GM21529 (cell line): ENCODE measurements around the gene HNRNPAB.
A peak's percentile ranks its signal among the peaks of the same experiment; 100 is the strongest.
"Not testable (repeated sequence)": the region's sequence is repeated elsewhere in the genome, so short reads cannot be mapped to it uniquely, and the experiment has no call there.

Experiments used
- ATAC-seq: cut with Tn5 transposase; IDR thresholded peaks from one replicate; pipeline ENCODE4 v1.9.1; 2021; ENCODE audit not compliant: unreplicated experiment

Gene HNRNPAB

GRCh38 chr5:178196281-178196812, 8.0 kb upstream of the HNRNPAB start:
- no peak for ATAC-seq

- no peak for ATAC-seq
These were observed 7.3 kb upstream of the HNRNPAB start for GRCh38 chr5:178196986-178197385.

GRCh38 chr5:178198151-178198550, 6.2 kb upstream of the HNRNPAB start:
- not testable (repeated sequence) for ATAC-seq

- ATAC-seq: no peak
These were observed 5.6 kb upstream of the HNRNPAB start for GRCh38 chr5:178198706-178199105.

GRCh38 chr5:178199581-178200434, 4.5 kb upstream of the HNRNPAB start:
- ATAC-seq: no peak

- no peak for ATAC-seq
These were observed 3.0 kb upstream of the HNRNPAB start for GRCh38 chr5:178201221-178201926.

GRCh38 chr5:178201927-178202235, 2.5 kb upstream of the HNRNPAB start:
- no peak for ATAC-seq

- ATAC-seq: no peak
These were observed 1.8 kb upstream of the HNRNPAB start for GRCh38 chr5:178202541-178202940.

GRCh38 chr5:178203670-178204181, 607 bp upstream of the HNRNPAB start:
- ATAC-seq: no peak

GRCh38 chr5:178204935-178205748, 809 bp downstream of the HNRNPAB start:
- peak; percentile 64 for ATAC-seq

- ATAC-seq: no peak
These were observed 1.4 kb downstream of the HNRNPAB start for GRCh38 chr5:178205749-178206047.

GRCh38 chr5:178206166-178207101, 2.1 kb downstream of the HNRNPAB start:
- no peak for ATAC-seq

GRCh38 chr5:178207183-178207916, 3.0 kb downstream of the HNRNPAB start:
- ATAC-seq: no peak

GRCh38 chr5:178207917-178208280, 3.6 kb downstream of the HNRNPAB start:
- ATAC-seq: no peak

- no peak for ATAC-seq
These were observed 4.4 kb downstream of the HNRNPAB start for GRCh38 chr5:178208540-178209227.

- ATAC-seq: no peak
These were observed 5.2 kb downstream of the HNRNPAB start for GRCh38 chr5:178209334-178210072.

- ATAC-seq: no peak
These were observed 5.8 kb downstream of the HNRNPAB start for GRCh38 chr5:178210073-178210535.

- ATAC-seq: no peak
These were observed 6.4 kb downstream of the HNRNPAB start for GRCh38 chr5:178210686-178211085.
